ENCODE measurements around the gene DUSP5. TPM values are rescaled to one million over a fixed set of nuclear protein-coding genes. Genes with fewer than 3 reads are reported as not detected.

The DUSP5 gene
- total and polyA plus RNA-seq, 2 of the 4 experiments (the other 2 are of a cell fraction), result 42.1 to 48.1 TPM

DNA sequence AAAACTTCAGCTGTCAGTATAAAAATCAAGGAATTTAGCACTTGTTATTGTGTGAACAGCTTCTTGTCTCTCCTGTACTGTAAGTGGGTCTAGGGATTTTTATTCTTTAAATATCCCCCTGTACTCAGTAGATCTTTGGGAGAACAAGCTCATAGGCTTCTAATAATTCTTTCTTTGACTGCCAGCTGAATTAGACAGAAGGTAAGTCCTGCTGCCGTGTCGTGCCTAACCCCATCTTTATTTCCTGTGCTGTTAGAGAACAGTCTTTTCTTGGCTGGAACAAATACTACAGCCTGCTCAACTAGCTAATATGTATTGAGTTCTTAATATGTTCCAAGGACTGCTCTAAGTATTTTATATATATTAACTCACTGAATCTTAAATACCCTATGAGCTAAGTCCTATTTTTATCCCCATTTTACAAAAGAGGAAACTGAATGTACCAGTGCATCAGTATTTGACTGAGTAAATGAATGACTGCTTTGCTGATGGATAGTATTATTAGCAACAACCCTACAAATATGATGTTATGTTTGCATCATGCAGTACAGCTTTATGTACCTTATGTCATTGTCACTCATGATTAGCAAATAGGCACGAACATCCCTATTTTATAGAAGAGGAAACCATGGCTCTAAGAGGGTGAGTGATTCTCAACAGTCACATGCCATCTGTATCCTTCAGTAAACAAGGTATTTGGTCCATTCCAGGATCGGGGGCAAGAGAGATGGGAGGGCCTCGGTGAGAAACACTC, 5.5 kb upstream of the DUSP5 start:
- Histone ChIP-seq H3K4me2 (ENCODE audit: low read depth, low read length) (no peak overlapping the region), H4K91ac (ENCODE audit: insufficient read depth, low read depth, low read length) (no peak overlapping the region), H2BK120ac (ENCODE audit: low read depth, low read length) (no peak overlapping the region), H3K36me3 (ENCODE audit: control insufficient read depth, insufficient read depth, low read length) (no peaks in the 10 kb centered on the region), H3K79me1 (ENCODE audit: low read depth in 1 of 2, low read length in 2 of 2) (peaks cover 13 to 48% of the 10 kb centered on the region in 2 experiments; a peak in 3 of 4 replicates), H3K27ac (ENCODE audit: insufficient read depth, low read length) (no peak overlapping the region), H4K20me1 (ENCODE audit: insufficient read depth, low read length) (peaks cover 8% of the 10 kb centered on the region; the same call in 1 of the 2 replicates), H3K27me3 (ENCODE audit: control insufficient read depth, insufficient read depth, low read length) (no peaks in the 10 kb centered on the region), H3K4ac (ENCODE audit: low read depth, low read length) (peak overlapping the region; percentile 9; the same call in 1 of the 2 replicates), H3K4me1 (ENCODE audit: control insufficient read depth, insufficient read depth, low read length) (peaks cover 19% of the 10 kb centered on the region), H2BK20ac (ENCODE audit: low read depth, low read length) (no peak overlapping the region), H3K14ac (replicated peaks; ENCODE audit: low read depth, low read length) (no peak overlapping the region), H2AK5ac (ENCODE audit: low read depth, low read length) (no peak overlapping the region), H3K23ac (ENCODE audit: low read depth, low read length) (peak overlapping the region; percentile 59; the same call in 1 of the 2 replicates), H3K9ac (ENCODE audit: low read depth, low read length) (no peak overlapping the region), H3K56ac (ENCODE audit: extremely low read depth, insufficient read depth, low read length) (no peak overlapping the region), H2AK9ac (replicated peaks; ENCODE audit: low read depth, low read length, poor library complexity) (no peak overlapping the region), H3K4me3 (ENCODE audit: insufficient read depth, low read depth, low read length) (no peak overlapping the region), H3K18ac (ENCODE audit: low read depth, low read length) (no peak overlapping the region), H3K9me1 (ENCODE audit: insufficient read depth, low read length) (peaks cover 21% of the 10 kb centered on the region), H2AFZ (replicated peaks; ENCODE audit: low read length, poor library complexity) (no peak overlapping the region), H2BK15ac (ENCODE audit: low read depth, low read length) (no peak overlapping the region), H4K5ac (ENCODE audit: low read depth, low read length) (no peak overlapping the region), H2BK5ac (ENCODE audit: low read depth, low read length, poor library complexity, severe bottlenecking) (no peak overlapping the region), H4K8ac (ENCODE audit: low read depth in 2 of 2, low read length in 2 of 2) (no peak overlapping the region), H3K9me3 (ENCODE audit: control insufficient read depth, insufficient read depth, low read length) (no peaks in the 10 kb centered on the region)
- POLR2A ChIA-PET (ENCODE audit: unreplicated experiment), result interaction anchor here (0.8 kb wide), 1 partner anchor 139 kb away, joined by 3 read pairs; no protein-coding TSS in a partner anchor
- intact Hi-C loops (cut with micrococcal nuclease) (no loop called here), in situ Hi-C loops (cut with MboI; ENCODE audit: low sequenced_read_pairs) (no loop called here), dilution Hi-C loops (cut with HindIII; ENCODE audit: low sequenced_read_pairs, unreplicated experiment) (no loop called here)
- CTCF ChIA-PET, result interaction anchor here (1.1 kb wide), 1 partner anchor 139 kb away, joined by 4 read pairs; no protein-coding TSS in a partner anchor
- TF ChIP-seq POLR2A (IDR thresholded peaks at IDR 0.05; ENCODE audit: low read depth, low read length) (no peak; the same call in 1 of the 2 replicates), CEBPB (IDR thresholded peaks at IDR 0.05; ENCODE audit: low read depth, low read length) (no peak), RCOR1 (IDR thresholded peaks at IDR 0.05; ENCODE audit: insufficient replicate concordance, low read length) (no peak), FOS (IDR thresholded peaks at IDR 0.05; ENCODE audit: low read depth, low read length) (no peak), SMC3 (IDR thresholded peaks at IDR 0.05; ENCODE audit: low read depth, low read length) (no peak), CHD1 (IDR thresholded peaks at IDR 0.05; ENCODE audit: low read depth, low read length) (no peak), MXI1 (IDR thresholded peaks at IDR 0.05; ENCODE audit: borderline replicate concordance, low read depth, low read length) (no peak), RFX5 (IDR thresholded peaks at IDR 0.05; ENCODE audit: low read depth, low read length) (no peak), MAZ (IDR thresholded peaks at IDR 0.05; ENCODE audit: borderline replicate concordance, low read depth, low read length) (no peak), RAD21 (IDR thresholded peaks at IDR 0.05; ENCODE audit: low read length) (no peak), NFE2L2 (IDR thresholded peaks at IDR 0.05; ENCODE audit: low read depth, low read length) (no peak)
- TF ChIP-seq, protein P1, sequence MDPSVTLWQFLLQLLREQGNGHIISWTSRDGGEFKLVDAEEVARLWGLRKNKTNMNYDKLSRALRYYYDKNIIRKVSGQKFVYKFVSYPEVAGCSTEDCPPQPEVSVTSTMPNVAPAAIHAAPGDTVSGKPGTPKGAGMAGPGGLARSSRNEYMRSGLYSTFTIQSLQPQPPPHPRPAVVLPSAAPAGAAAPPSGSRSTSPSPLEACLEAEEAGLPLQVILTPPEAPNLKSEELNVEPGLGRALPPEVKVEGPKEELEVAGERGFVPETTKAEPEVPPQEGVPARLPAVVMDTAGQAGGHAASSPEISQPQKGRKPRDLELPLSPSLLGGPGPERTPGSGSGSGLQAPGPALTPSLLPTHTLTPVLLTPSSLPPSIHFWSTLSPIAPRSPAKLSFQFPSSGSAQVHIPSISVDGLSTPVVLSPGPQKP (IDR thresholded peaks at IDR 0.05; ENCODE audit: borderline replicate concordance, low read depth, low read length), result no peak
- TF ChIP-seq, protein P2, sequence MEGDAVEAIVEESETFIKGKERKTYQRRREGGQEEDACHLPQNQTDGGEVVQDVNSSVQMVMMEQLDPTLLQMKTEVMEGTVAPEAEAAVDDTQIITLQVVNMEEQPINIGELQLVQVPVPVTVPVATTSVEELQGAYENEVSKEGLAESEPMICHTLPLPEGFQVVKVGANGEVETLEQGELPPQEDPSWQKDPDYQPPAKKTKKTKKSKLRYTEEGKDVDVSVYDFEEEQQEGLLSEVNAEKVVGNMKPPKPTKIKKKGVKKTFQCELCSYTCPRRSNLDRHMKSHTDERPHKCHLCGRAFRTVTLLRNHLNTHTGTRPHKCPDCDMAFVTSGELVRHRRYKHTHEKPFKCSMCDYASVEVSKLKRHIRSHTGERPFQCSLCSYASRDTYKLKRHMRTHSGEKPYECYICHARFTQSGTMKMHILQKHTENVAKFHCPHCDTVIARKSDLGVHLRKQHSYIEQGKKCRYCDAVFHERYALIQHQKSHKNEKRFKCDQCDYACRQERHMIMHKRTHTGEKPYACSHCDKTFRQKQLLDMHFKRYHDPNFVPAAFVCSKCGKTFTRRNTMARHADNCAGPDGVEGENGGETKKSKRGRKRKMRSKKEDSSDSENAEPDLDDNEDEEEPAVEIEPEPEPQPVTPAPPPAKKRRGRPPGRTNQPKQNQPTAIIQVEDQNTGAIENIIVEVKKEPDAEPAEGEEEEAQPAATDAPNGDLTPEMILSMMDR (conservative IDR thresholded peaks at IDR 0.05; ENCODE audit: low read depth, low read length), result no peak
- TF ChIP-seq, protein P3, sequence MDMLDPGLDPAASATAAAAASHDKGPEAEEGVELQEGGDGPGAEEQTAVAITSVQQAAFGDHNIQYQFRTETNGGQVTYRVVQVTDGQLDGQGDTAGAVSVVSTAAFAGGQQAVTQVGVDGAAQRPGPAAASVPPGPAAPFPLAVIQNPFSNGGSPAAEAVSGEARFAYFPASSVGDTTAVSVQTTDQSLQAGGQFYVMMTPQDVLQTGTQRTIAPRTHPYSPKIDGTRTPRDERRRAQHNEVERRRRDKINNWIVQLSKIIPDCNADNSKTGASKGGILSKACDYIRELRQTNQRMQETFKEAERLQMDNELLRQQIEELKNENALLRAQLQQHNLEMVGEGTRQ (IDR thresholded peaks at IDR 0.05; ENCODE audit: low read depth, low read length), result no peak
- WGBS, 2 experiments (ENCODE audit: extremely low coverage in 2 of 2, insufficient read length in 1 of 2), result no CpG with 5 or more reads among the region's 5 CpGs
- DNase-seq (no peak), ATAC-seq (ENCODE audit: low read depth) (no peak)
- no TSS peak for BruUV-seq (replicated peaks)
